Transverse colon (tissue), 4 donors: ENCODE results near the gene TMEM132C. TPM values are rescaled to one million over a fixed set of nuclear protein-coding genes. Genes with fewer than 3 reads are reported as not detected.

Experiments
- DNase-seq: peaks from one replicate; pipeline ENCODE4 v3.0.0-alpha.2; 2019
- H3K27ac ChIP-seq, 4 donors: fragments of 200-600 bp; sonication (generic); 2 replicates each; pipeline ENCODE4 v1.5.1; 2016 to 2018; ENCODE audit warnings: inconsistent platforms in 4 of 4
- H3K27me3 ChIP-seq: fragments of 200-600 bp; sonication (generic); 2 replicates; pipeline ENCODE4 v1.5.1; 2017; ENCODE audit warnings: inconsistent platforms
- H3K36me3 ChIP-seq, 4 donors: fragments of 200-600 bp; sonication (generic); 2 replicates each; pipeline ENCODE4 v1.5.1; 2017 to 2019; ENCODE audit warnings: inconsistent platforms in 4 of 4
- H3K4me1 ChIP-seq, 4 donors: fragments of 200-600 bp; sonication (generic); 2 replicates each; pipeline ENCODE4 v1.5.1; 2017 to 2020; ENCODE audit warnings: inconsistent platforms in 4 of 4
- H3K4me3 ChIP-seq, 4 donors: fragments of 200-600 bp; sonication (generic); 1 replicate in 1 of 4; 2 replicates in 3 of 4; pipeline versions ENCODE4 v1.5.1 to v1.6.1; 2017 to 2019; ENCODE audit warnings: inconsistent platforms in 4 of 4
- H3K9me3 ChIP-seq, 2 donors: fragments of 200-600 bp; sonication (generic); 2 replicates each; pipeline ENCODE4 v1.5.1; 2017 to 2019; ENCODE audit warnings: inconsistent platforms in 2 of 2
- EP300 ChIP-seq: sonication (generic); formaldehyde crosslinking; IDR thresholded peaks from one replicate; pipeline ENCODE4 v1.6.1; 2017; ENCODE audit warnings: antibody characterized with exemption, low read depth
- POLR2A ChIP-seq: fragments of 450-650 bp; IDR thresholded peaks from one replicate; pipeline ENCODE4 v1.6.1; 2016; ENCODE audit warnings: antibody characterized with exemption, mild to moderate bottlenecking, moderate library complexity
- POLR2AphosphoS5 ChIP-seq, 3 donors: sonication (generic); formaldehyde crosslinking; IDR thresholded peaks; one replicate each; pipeline ENCODE4 v1.6.1; 2016; ENCODE audit warnings: antibody characterized with exemption in 3 of 3
- WGBS, 2 donors: methylation state at CpG; one replicate each; pipeline ENCODE4 v1.1.5; 2018; ENCODE audit warnings: low coverage in 1 of 2; 5-methylcytosine and 5-hydroxymethylcytosine counted together
- in situ Hi-C, 4 donors: fragments of 200-750 bp; cut with MboI; loops; one replicate each; pipeline versions ENCODE4 v1.15.0 to v1.15.1; 2017; ENCODE audit warnings: low sequenced_read_pairs in 3 of 4, low pct_ligation_motif_present in 1 of 4, low pct_unique_long_range_greater_than_20kb in 1 of 4
- intact Hi-C: fragments of 100-400 bp; cut with DNase I; formaldehyde crosslinking; loops from one replicate; pipeline ENCODE4 v1.15.1; 2023; ENCODE audit warnings: low total_unique reads
- total RNA-seq, 4 donors: library from RNA; depleted of rRNA; stranded (reverse); fragments of >200 nt; gene quantifications; one replicate each; pipeline ENCODE4 v1.1.0, GENCODE V29; 2016
- TF ChIP-seq, protein P1 (sequence below), 5 experiments: fragments of 200-600 bp in 3 of 5; fragments of 450-650 bp in 2 of 5; sonication (generic) in 3 of 5; IDR thresholded peaks; 1 replicate in 2 of 5; 2 replicates in 3 of 5; pipeline ENCODE4 v1.5.1; 2016 to 2017; ENCODE audit warnings: antibody characterized with exemption in 5 of 5, inconsistent platforms in 3 of 5, mild to moderate bottlenecking in 2 of 5, moderate library complexity in 1 of 5

TMEM132C gene
- total RNA-seq, 4 donors from 2014 or later = 0.20 to 1.6 (median 0.58) TPM

GRCh38 chr12:128587918-128588317 lies 320.9 kb downstream of the TMEM132C start:
- no peaks in the 10 kb centered on the region for H3K9me3 ChIP-seq
- no peaks in the 10 kb centered on the region for H3K4me1 ChIP-seq
- DNase-seq = no peak
- no peaks in the 10 kb centered on the region for H3K27me3 ChIP-seq
- in situ Hi-C loops = no loop called here
- H3K4me3 ChIP-seq = no peak overlapping the region
- TF ChIP-seq POLR2A (no peak), EP300 (no peak), POLR2AphosphoS5 (IDR thresholded peaks at IDR 0.05) (no peak)
- TF ChIP-seq, protein P1, sequence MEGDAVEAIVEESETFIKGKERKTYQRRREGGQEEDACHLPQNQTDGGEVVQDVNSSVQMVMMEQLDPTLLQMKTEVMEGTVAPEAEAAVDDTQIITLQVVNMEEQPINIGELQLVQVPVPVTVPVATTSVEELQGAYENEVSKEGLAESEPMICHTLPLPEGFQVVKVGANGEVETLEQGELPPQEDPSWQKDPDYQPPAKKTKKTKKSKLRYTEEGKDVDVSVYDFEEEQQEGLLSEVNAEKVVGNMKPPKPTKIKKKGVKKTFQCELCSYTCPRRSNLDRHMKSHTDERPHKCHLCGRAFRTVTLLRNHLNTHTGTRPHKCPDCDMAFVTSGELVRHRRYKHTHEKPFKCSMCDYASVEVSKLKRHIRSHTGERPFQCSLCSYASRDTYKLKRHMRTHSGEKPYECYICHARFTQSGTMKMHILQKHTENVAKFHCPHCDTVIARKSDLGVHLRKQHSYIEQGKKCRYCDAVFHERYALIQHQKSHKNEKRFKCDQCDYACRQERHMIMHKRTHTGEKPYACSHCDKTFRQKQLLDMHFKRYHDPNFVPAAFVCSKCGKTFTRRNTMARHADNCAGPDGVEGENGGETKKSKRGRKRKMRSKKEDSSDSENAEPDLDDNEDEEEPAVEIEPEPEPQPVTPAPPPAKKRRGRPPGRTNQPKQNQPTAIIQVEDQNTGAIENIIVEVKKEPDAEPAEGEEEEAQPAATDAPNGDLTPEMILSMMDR (IDR thresholded peaks at IDR 0.05) = no peak
- intact Hi-C loops = no loop called here
- no peaks in the 10 kb centered on the region for H3K36me3 ChIP-seq
- H3K27ac ChIP-seq = no peak overlapping the region
- 84% methylated on average over 2 of the region's 2 CpGs; no CpG with 5 or more reads in 1 of the 2 donors for WGBS, 2 donors

DNA sequence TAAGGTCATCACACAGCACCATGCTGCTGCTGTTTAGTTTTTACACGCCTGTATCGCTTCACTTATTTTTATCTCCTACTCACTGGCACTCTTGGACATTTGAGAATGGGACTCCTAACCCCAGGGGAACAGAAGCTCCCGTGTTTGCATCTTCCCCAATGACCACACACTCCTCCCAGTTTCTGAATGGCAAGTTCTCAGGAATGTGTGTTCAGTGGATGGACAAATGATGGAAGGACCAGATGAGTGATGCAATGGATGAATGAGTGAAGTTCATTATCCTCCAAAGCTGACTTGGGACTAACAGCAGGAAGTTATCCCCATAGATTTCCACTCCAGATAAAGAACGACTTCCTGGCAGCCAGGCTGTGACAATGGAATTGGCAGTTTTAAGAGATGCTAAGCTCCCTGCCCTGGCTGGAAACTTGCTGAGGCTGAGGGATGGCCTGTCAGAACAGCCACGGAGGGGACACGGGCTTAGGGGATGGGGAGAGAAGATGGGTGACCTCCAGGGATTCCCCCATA lies 325.3 kb downstream of the TMEM132C start:
- WGBS, 2 donors = 61 to 77% methylated on average over 3 to 6 of the region's 6 CpGs
- TF ChIP-seq POLR2AphosphoS5 (IDR thresholded peaks at IDR 0.05) (no peak), EP300 (no peak), POLR2A (no peak)
- TF ChIP-seq, protein P1 (IDR thresholded peaks at IDR 0.05) = no peak
- H3K4me1 ChIP-seq = no peaks in the 10 kb centered on the region
- in situ Hi-C loops (no loop called here), intact Hi-C loops (no loop called here)
- H3K9me3 ChIP-seq = no peaks in the 10 kb centered on the region
- no peak overlapping the region for H3K27ac ChIP-seq
- no peaks in the 10 kb centered on the region for H3K36me3 ChIP-seq
- H3K4me3 ChIP-seq = no peak overlapping the region
- no peak for DNase-seq
- no peaks in the 10 kb centered on the region for H3K27me3 ChIP-seq

- Histone ChIP-seq H3K27ac (no peak overlapping the region), H3K4me1 (no peaks in the 10 kb centered on the region), H3K9me3 (no peaks in the 10 kb centered on the region), H3K36me3 (no peaks in the 10 kb centered on the region), H3K4me3 (no peak overlapping the region), H3K27me3 (no peaks in the 10 kb centered on the region)
- intact Hi-C loops (no loop called here), in situ Hi-C loops (no loop called here)
- 74 to 80% methylated on average over 2 to 7 of the region's 7 CpGs for WGBS, 2 donors
- no peak for DNase-seq
- TF ChIP-seq POLR2A (no peak), POLR2AphosphoS5 (IDR thresholded peaks at IDR 0.05) (no peak), EP300 (no peak)
- TF ChIP-seq, protein P1 (IDR thresholded peaks at IDR 0.05) = no peak
These were observed 327.6 kb downstream of the TMEM132C start for GRCh38 chr12:128594521-128594920.

DNA sequence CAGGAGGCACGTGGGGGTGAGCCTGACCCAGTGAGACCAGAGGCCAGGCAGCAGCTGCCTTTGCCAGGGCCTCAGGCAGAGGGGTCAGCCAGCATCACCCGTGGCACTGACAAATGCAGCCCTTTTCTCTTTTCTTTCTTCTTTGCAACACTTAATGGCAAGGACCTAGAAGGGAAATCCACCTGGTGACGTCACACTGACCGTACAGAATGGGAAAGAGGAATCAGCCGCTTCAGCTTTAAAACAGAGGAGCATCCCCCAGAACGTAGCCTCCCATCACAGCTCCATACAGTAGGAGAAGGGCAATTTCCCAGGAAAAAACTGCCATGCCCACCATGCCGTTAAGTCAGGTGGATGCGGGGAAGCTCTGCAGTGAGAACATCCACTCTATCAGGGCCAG lies 328.6 kb downstream of the TMEM132C start:
- intact Hi-C loops (no loop called here), in situ Hi-C loops (no loop called here)
- 77% methylated on average over 8 of the region's 8 CpGs; no CpG with 5 or more reads in 1 of the 2 donors for WGBS, 2 donors
- no peak for TF ChIP-seq POLR2A
- DNase-seq = no peak
- Histone ChIP-seq H3K9me3 (no peaks in the 10 kb centered on the region), H3K4me3 (no peak overlapping the region), H3K27me3 (no peaks in the 10 kb centered on the region), H3K4me1 (no peaks in the 10 kb centered on the region), H3K36me3 (no peaks in the 10 kb centered on the region), H3K27ac (no peak overlapping the region)

DNA sequence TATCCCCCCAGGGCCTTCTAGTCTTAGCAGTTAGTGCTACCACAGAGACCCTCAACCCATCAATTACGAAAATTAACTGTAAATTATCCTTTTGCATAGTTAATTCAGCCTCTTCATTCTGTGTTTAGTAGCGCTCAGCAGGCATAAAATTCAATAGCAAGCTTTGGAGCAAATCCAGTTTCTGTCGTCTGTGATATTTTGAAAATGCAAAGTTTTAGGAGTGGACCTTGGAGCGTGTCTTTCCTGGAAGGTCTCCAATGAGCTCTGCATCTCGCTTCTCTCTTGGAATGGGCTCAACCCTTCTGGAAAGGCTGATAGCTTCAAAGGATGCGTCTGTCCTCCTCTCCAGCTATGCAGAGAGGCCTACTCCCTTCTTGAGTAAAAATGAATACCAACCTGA lies 333.9 kb downstream of the TMEM132C start:
- TF ChIP-seq EP300 (no peak), POLR2AphosphoS5 (IDR thresholded peaks at IDR 0.05) (no peak), POLR2A (no peak)
- TF ChIP-seq, protein P1 (IDR thresholded peaks at IDR 0.05) = no peak
- Histone ChIP-seq H3K4me1 (peaks cover 0 to 15% (median 5%) of the 10 kb centered on the region in 4 donors), H3K36me3 (no peaks in the 10 kb centered on the region), H3K4me3 (no peak overlapping the region), H3K9me3 (no peaks in the 10 kb centered on the region), H3K27ac (no peak overlapping the region), H3K27me3 (no peaks in the 10 kb centered on the region)
- intact Hi-C loops (no loop called here), in situ Hi-C loops (no loop called here)
- no peak for DNase-seq
- WGBS, 2 donors = 66 to 76% methylated on average over 3 to 6 of the region's 6 CpGs
